NCI-H226 (cell line): Measurements from ENCODE around the gene GRIK3.
"Not testable (repeated sequence)": the region's sequence is repeated elsewhere in the genome, so short reads cannot be mapped to it uniquely, and the experiment has no call there.

ENCODE experiments used
- DNase-seq: peaks from one replicate; pipeline ENCODE4 v3.0.0-alpha.2; 2015

GRIK3 gene

DNA sequence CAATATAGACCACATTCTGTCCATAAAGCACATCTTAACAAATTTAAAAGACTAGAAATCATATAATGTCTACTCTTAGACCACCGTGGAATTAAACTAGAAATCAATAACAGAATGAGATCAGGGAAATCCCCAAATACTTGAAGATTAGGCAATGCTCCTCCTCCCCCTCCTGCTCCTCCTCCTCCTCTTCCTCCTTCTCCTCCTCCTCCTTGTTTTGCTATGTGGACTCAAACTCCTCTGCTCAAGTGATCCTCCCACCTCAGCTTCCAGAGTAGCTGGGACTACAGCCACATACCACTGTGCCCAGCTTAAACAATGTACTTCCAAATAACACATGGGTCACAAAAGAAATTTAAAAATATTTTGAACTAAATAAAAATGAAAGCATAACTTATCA lies 134.2 kb downstream of the GRIK3 start:
- DNase-seq, result no peak

DNA sequence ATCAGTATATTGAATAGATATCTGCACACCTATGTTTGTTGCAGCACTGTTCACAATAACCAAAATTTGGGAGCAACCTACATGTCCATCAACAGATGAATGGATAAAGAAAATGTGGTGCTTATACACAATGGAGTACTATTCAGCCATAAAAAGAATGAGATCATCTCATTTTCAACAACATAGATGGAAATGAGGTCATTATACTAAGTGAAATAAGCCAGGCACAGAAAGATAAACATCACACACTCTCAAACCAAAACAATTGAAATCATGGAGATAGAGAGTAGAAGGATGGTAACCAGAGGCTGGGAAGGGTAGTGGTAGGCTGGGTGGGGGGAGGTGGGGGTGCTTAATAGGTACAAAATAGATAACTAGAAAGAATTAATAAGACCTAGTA lies 136.5 kb downstream of the GRIK3 start:
- DNase-seq, result not testable (repeated sequence)

DNA sequence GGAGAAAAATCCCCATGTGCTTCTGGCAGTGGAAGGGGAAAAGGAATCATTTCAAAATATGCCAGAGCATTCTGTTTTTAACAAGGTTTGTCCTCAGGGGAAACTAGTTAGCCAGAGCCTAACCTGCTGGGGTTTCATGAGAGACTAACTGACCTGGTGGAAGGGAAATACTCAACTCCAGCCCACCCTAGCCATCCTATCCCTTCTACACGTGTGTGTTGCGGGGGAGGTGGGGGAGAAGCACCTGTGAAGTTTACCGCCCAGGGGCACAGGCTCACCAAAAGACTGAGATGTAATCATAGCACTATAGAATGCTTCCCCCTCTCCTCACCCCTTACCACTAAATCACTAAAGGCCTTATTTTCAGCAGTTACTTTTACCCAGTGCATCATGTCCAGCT lies 139.5 kb downstream of the GRIK3 start:
- DNase-seq, result no peak

DNA sequence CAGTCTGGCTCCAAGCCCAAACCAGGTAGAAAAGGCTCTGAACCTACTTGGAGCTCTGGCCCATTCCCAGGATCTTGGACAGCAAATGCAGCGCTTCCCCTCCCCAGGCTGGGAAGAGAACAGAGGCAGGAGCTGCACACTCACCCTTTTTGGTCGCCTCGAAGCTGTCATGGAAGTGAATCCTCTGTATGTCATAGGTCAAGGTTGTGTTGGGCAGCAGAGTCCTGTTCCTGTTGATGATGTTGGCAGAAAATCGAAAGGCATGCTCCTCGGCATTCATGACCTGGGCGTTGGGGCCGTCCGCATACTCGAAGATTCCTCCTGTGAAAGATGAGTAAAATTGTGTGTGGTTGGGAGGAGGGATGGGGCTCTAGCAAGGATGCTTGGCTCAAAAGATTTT lies 143.5 kb downstream of the GRIK3 start:
- no peak for DNase-seq

DNA sequence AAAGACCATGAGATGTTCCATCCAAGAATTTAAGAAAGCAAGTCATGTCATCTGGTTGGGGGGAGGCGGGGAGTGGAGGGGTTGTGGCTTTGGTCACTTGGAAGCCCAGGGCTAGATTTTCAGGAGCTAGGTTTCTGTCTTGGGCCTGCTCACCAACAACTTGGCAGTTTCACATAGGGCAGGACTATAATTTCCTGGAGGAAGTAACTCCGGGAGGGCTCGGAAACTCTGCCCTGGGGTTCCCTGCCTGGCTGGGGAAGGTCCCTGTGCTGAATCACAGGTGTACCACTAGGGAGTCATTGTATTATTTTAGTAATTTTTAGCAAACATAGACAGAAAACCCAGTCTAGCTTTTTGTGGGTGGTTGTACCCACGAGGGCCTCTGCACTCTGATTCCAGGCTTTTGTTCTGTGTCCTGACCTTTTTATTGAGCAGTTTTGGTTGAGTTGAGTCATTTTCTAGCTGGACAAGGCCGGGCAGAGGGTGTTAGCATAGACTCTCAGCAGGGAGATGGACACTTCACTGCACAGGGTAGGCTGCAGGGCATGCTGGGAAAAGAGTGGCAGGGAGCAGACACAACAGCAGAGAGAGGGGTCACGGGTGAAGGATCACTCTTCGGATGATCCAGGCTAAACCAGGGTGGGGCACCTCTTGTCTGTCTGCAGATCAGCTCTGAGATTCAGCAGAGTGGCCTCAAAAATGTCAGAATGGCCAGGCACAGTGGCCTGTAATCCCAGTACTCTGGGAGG lies 144.7 kb downstream of the GRIK3 start:
- no peak for DNase-seq

DNA sequence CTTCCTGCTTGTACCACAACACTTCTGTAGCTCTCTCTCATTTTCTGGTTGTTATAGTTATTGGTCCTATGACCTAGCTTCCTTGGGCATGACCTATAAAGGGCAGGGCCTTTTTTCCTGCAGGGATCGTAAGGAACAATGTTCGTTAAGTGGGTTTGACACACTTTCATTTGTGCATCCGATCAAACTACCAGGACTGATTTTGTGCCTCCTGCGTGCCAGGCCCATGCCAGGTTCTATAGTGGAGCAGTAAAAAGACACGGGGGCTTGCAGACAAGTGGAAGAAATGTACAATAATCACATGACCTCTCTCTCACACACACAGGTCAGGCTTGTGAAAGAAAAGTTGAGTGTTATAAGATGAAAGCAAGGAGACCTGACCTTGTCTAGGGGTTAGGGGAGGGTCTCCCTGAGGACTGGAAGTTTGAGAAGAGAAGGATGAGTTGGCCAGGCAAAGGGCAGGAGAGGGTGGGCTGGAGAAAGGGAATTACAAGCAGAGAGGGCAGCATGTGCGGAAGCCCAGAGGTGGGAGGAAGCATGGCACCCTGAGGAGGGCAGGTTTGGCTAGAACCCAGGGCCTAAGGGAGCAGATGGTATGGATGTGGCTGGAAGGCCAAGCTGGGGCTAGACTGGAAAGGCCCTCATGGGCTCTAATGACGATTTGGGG lies 145.4 kb downstream of the GRIK3 start:
- no peak for DNase-seq

DNA sequence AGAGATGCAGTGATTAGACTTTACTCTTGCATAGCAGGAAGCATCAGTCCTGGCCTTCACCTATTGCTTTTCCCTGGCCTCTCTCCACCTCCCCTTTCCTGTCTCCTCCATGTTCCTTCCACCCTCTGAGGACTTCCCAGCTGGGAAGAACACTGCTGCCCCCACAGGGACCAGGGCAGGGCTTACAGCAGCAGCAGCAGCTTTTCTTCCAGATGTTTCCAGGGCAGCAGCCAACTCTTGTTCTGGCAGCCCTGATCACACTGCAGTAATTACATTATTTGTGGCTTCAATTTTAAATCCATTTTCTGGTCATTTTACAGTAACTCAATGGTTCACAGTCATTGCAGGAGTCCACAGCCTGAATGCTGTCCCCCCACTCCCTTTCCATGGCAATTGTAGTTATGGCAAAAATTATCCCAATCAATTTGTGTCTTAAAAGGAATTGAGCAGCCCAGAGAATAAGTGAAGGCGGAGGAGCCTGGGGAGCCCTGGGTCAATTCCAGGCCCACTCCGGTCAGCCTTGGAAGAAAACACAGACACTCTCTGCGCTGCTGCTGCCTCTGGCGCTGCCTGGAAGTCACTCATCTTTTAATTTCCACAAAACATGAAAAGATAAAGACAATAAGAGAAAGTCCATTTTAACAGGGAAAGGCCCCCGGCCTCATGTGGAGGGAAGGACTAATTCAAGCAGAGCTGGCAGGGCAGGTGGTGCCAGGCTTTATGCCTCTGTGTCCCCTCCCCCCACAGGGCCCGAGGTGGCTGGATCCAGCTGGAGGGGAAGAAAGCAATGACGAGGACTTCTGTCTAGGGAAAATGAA lies 148.6 kb downstream of the GRIK3 start:
- no peak for DNase-seq

DNA sequence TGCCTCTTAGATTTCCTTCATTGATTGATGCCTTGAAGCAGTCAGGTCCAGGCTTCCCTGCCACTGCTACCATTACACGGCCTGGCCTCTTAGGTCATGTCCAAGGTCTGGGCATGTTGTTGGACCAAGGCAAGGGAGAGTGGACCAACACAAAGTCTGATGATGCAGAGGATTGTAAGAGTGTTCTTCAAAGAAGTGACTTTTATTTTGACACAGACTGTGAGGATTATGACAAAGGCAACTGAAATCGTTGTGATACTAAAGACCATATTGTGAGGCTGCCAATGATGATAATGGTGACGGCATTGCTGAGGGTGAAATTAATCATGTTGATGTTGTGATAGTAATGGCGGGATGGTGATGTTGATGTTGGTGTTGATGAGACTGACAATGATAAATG lies 149.5 kb downstream of the GRIK3 start:
- no peak for DNase-seq

DNA sequence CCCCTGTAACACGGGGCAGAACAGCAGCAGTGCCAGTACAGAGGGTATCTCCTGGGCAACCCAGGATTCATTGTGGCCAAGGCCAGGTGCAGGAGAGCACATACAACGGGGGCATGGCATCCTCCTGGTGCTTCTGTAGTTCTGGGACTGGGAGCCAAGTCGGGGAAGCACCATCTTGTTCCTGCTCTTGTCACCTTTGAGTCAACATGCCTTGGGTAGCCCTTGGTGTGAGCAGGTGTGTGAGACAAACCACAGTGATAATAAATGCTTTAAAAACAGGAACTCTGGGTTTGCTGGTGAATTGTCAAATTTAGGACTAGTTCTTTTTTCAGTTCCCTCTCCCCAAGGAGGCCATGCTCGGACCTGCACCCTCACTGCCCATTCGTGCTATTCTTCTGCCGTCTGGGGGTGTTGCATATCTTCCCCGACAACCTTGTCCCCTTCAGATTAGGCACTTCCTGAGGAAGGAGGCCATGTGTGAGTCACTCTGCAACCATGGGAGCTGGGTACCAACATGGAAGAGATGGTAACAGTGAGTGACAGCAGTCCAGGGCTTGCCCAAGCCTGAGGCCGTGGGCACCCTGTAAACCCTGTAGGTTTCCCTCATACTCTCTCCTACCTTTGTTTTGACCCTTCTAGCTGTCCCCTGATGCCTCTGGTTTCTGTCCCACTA lies 150.2 kb downstream of the GRIK3 start:
- no peak for DNase-seq

DNA sequence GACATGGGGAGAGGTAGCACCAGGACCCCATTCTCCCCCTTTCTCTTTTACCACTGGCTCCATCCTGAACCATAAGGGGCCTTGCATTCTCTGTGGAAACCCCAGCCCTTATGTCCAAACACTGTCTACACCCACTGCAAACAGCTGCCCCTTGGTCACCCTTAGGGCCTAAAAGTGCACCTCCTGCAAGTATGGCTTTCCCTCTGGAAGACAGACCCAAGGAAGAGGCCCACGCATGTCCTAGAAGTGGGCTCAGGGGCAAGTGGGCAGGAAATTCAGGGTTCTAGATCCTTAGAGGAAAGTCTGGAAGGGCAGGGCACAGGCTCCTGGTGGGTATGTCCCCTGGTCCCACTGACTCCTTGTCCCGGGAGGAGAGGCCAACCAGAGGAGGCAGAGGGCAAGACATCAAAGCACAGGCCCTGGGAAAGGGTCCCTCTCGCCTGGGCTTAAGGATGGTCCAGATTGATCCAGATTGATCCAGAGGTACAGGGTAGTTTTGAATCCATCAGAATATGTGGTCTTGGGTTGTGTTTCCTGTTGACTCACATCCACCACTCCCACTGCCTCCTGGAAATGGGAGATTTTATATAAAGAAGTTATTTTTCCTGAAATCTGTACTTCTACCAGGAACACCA lies 150.9 kb downstream of the GRIK3 start:
- DNase-seq, result no peak

DNA sequence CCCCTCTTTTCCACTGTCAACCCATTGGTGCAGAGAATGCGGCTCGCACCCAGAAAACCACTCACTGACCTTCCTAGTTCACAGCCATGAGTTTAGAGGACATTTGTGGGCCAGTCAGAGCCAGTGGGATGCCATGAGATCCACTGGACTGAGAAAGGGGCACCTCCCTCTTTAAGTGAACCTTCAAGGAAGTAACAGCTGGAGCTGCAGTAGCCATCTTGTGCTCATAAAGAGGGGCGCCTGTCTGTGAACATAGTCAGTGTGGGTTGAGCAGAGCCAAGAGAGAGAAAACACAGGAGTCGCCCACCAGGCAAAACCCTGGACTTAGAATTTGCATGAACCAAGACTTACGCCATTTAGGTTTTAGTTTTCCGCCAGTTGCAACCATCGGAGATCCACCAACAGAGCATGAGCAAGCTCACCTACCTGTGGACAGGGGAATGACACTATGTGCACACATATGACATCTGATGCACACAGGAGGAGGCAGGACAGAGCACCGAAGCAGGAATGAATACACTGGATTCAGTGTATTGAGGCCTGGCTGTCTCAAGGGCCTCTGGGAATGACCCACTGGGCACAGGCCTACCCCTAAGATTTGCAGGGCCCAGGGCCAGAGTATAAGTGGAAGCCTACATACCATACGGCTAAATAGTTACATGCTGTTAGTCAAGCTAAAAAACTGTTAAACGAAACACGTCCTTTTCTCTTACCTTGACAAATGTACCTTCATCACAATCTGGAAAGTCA lies 151.6 kb downstream of the GRIK3 start:
- DNase-seq, result no peak

DNA sequence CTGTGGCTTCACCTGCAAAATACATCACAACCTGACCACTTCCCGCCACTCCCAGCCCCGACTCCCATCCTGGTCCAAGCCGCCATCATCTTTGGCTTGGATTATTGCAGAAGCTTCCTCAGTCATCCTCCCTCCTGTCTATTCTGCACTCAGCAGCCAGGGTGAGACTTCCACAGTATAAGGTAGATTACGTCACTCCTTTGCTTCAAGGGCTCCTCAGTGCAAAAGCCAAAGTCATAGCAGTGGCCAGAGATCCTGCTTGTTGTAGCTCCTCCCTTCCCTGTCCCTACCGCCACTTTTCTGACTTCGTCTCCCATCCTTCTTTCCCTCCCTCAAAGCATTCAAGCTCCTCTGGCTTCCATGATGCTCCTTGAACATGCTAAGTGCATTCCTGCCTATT lies 152.8 kb downstream of the GRIK3 start:
- DNase-seq, result no peak

DNA sequence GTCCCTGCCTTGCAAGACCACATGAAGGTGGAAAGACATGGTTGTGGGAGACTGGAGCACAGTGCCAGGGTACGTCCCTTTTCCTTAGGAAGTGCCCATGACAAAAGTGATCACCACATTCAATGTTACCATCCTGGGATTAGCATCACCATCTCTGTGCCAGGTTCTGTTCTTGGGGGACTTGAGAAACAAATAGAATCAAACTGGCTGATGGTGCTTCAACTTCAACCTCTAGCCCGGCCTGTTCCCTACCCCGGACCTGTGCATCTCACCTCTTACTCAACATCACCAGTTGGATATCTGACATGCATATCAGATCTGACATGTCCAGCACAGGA lies 153.3 kb downstream of the GRIK3 start:
- no peak for DNase-seq

DNA sequence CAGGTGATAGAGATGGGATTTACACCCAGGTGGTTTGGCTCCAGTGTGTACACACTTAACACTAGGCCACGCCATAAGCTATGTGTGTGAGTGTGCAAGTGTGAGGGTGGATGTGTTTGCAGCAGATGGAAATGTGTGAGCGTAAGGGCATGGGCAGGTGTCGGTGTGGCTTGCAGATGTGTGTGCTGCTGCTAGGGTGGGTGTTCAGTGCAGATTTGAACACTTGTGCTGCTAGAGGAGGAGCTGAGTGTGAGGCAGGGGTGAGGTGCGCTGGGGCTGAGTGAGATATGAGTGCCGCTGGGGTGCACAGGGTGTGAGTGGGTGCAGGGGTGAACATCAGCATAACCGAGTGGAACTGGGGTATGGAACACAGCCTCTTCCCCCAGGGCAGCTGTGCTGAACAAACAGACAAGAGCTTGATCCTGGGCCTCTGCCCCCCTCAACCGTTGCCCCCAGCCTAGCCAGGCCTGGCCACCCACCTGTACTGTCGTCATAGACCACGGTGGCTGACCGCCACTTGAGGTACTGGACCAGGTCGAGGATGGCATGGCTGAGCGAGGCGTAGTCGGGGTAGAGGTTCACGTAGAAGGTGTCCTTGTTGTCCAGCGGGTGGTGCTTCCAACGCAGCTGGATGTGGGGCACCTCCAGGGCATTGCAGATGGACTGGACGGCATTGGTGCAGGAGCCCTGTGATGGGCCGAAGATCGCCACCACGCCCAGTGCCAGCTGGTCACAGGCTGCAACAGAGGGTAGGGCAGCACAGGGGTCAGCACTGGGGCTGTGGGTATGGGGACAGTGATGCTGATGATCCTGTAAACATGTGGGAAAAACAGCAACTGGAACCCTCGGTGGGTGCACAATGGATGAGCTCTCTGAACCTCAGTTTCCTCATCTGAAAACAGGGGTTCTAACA lies 153.9 kb downstream of the GRIK3 start:
- DNase-seq, result no peak

DNA sequence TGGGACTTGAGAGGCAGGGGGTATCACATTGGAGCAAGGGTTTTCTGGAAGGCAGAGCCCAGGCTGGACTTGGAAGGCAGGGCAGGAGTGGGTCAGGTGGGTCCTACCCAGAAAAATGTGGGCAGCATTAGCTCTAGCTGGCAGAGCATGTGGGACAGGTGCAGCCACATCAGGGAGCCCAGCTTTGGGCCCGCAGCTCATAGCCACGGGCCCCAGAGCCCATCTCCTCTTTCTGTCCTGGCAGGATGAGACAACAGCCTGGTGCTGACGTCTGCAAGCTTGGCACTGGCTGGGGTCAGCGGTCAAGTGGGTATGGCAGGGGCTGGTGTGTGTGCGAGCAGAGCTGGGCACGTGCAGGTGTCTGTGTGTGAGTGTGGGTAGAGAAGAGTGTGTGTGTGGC lies 154.7 kb downstream of the GRIK3 start:
- no peak for DNase-seq

DNA sequence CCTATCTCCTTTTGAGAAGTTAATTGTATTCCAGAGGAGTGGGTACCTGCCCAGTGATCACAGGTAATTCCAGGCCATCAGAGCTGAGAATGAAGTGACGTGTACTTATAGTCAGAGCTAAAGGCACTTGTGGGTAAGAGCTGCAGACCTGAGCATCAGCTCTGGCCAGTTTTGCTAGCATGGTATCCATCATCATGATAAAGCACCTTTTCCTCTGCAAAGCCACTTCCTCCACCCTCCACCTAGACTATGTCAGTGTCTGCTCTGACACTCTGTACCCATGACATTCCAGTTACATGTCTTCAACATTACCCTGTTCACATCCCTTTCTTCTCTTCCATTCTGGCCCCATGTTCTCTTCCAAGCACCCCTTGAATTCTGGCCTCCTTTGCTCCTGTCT lies 157.3 kb downstream of the GRIK3 start:
- DNase-seq, result no peak

DNA sequence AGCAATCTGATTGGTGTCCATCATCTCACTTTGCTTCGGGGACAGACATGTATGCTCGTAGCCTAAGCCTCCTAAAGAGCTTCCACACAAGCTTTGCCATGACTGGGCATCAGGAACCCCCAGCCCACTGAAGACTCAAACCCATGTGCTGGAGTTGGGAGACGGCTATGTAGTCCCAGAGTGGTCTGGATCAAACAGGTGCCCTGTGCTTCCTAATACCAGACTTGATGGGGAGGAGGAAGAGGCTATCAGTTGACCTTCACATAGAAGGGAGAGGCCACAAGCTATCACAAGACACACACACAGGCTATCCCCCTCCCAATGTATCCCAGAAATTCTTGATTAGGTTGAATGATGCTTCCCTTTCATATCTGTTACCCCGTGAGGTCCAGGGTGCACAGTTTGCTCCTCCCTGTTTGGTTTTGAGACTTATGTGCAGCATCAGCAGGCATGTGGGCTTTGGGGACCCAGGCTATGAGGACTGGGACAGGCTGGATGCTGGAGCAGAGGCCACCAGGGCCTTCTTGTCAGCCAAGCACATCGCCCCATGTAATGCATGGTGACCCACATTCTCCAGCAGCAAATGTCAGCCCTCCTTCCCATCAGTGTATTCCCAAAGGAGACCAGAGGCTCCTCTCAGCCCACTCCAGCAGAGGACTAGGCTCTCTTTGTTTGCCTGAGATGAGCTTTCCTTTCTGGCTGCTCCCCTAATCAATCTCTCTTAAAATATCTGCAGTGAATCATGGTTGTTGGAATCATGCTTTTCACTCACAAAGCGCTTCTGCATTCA lies 159.8 kb downstream of the GRIK3 start:
- no peak for DNase-seq

DNA sequence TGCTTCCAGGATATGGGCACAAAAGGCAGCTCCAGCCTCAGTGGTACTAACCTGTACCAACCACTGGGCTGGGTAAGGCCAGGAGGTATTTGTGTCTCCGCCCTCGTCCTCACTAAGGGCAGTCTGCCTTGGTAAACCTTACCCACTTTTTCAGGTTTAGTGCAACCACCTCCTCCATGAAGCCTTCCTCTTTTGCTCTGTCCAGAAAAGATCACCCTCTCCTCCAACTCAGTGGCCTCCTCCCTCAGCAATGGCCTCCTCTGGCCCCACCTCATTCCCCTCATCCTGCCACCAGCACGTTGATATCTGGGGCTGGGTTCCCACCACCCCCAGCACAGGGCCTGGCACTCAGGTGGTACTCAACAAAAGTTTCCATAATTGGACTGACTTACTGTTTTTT lies 161.5 kb downstream of the GRIK3 start:
- no peak for DNase-seq

DNA sequence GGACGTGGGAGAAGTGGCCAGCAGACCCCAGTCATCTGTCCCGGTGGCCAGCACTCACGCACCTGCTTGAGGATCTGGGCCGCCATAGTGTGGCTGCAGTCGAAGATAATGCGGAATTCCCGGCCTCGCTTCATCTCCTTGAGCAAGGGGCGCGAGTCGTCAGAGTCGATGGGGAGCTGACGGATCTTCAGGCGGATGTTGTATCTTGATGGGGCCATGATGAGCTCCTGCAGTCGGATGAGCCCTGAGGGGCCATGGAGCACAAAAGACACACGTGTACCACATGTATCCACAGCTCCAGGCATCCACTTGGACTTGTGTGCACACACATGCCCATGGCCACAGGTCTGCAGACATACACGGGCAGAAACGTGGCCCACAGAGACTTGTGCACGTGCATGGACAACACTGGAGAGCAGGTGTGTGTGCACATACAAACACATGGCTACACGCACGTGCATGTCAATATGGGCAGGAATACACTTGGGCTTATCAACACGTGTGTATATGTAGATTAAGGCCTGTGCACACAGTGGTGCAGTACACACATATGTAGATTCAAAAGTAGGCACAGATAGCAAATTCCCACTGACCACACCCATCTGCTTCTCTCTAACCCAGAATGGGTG lies 162.1 kb downstream of the GRIK3 start:
- no peak for DNase-seq
